Myocyte (in vitro differentiated cells): Measurements from ENCODE around the gene RTL9. TPM values are rescaled to one million over a fixed set of nuclear protein-coding genes. Genes with fewer than 3 reads are reported as not detected.
A peak's percentile ranks its signal among the peaks of the same experiment; 100 is the strongest.
"Not testable (repeated sequence)": the region's sequence is repeated elsewhere in the genome, so short reads cannot be mapped to it uniquely, and the experiment has no call there.

Experiments used
- DNase-seq: peaks from one replicate; pipeline ENCODE4 v3.0.0-alpha.2; 2012; ENCODE audit warnings: low read depth
- polyA plus RNA-seq: library from polyadenylated mRNA; unstranded; fragments of >200 nt; gene quantifications from one replicate; pipeline ENCODE4 v1.2.1, GENCODE V29; 2012; ENCODE audit warnings: missing spikeins
- total RNA-seq: library from RNA; depleted of rRNA; stranded (reverse); fragments of >200 nt; gene quantifications from 2 replicates; pipeline ENCODE4 v1.2.3, GENCODE V29; 2014

The RTL9 gene
- 0.52 and 1.2 TPM in 2 replicates for total RNA-seq
- 0.32 TPM for polyA plus RNA-seq

DNA sequence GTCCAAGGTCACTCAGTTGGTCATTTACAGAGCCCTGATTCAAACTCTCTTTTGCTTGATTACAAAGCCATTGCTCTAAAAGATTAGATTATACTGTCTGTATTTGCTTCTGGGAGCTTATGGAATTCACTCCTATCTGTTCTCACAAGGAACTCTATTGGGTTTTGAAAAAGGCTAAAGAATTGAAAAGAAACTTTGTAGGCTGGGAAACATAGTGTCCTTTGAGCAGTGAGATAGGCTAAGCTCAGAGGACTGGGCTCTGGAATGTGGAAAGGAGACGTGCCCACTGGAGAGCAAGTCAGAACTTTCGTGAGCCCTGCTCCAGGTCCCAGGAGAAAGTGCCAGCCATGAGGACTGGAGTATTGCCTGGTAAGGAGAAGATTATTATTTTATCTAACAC, at the start of gene RTL9:
Gene RTL9, plus strand, starts transcription at position 301 of the 400 bp plus-strand sequence. CDS start 91,770 bp downstream, outside the sequence.
- DNase-seq = no peak

GRCh38 chrX:110310000-110310790, 48.5 kb upstream of the RTL9 start:
- peak; percentile 19 for DNase-seq

DNA sequence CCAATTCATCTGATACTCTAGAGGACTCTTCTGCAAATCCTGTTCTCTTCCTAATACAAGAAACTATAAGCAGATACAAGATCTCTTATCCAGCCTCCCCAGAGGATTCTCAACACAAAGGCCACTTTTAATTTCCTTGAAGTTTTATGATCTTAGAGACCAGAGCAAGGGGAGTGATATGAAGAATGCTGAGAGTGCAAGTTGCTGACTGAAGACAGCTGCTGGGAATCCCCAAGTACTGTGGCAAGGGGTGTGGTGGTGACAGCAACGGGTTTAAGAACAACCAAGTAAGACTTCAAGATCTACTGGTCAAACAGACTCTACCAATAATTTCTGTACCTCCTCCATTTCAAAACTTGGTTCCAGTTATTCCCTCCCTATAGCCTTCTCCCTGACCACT, 47.8 kb upstream of the RTL9 start:
- peak; percentile 62 for DNase-seq

GRCh38 chrX:110311437-110312230, 47.0 kb upstream of the RTL9 start:
- DNase-seq = no peak

- DNase-seq = no peak
These were observed 43.1 kb upstream of the RTL9 start for GRCh38 chrX:110315551-110315950.

DNA sequence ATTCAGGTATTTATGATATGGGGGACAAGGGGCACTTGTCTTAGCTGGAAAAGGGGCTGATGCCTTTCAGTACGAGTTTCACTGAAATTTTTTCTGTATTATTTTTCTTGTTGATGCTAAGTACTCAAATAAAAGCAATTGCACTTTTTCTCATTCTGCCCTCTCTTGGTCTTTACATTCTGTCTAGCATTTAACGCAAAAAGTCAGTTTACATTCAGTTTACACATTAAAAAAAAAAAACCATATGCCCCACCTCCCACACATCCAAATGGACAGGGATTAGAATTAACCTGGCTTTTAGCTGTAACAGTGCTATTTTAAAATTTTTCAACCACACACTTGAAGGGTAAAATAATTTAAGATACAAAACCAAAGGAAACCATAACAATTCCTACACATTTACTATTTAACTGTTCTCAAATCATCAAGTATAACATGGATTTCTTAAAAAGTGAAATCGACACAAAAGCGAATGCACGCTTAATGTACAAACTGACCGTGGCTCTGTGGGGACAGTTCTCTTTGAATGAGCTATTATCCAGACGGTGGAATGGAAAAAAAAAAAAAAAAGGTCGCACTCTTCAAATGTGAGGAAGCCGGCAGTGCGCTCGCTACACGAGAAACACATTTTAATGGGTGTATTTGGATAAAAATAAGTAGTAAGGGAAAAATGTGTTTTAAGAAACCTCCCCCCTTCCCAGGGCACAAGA, 42.1 kb upstream of the RTL9 start:
- no peak for DNase-seq

- peak; percentile 15 for DNase-seq
These were observed 41.4 kb upstream of the RTL9 start for GRCh38 chrX:110317061-110317819.

GRCh38 chrX:110317820-110318663, 40.6 kb upstream of the RTL9 start, which contains the start of gene AMMECR1:
TSS of gene AMMECR1 (minus strand) at chrX:110318085. CDS start at chrX:110318071, 14 bp downstream.
- DNase-seq = peak; percentile 81

DNA sequence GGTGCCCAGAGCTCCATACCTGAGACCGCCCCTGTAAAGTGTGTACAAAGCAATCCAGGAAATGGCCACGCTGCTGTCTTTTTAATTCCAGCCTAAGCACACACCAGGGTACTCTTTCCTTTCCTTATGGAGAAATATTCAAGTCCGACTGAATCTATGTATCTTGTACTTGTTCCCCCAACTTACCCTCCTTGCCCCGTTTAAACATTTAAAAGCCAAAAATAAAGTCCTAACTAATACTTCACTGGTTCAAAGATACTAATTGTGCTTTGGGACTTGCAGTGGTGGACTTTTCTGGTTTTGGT, 40.0 kb upstream of the RTL9 start:
- no peak for DNase-seq

DNA sequence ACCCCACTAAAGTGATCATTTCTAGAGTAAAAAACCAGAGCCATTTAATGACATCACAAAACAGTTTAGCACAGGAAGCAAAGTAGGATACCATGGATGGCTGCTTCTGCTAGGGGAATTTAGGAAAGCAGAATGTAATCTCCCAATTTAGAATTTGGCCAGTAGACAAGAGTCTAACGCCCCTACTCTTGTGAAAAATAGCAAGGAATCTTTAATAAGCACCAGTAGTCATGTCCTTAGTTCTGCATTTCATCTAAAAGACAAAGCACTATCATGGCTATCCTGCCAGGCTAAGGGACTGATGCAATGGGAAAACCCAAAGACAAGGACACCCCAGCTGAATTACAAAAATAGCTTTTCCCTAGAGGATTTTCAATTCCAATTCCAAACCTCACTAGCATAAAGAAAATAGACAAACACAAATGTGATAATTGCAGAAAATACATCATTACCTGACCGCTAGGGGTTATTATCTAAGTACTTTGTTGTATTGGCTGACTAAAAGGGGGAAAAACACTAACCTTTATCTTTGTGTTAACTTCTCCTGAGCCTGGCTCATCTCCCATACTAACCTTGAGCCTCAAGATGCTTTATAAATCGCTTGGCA, 38.2 kb upstream of the RTL9 start:
- peak; percentile 13 for DNase-seq

DNA sequence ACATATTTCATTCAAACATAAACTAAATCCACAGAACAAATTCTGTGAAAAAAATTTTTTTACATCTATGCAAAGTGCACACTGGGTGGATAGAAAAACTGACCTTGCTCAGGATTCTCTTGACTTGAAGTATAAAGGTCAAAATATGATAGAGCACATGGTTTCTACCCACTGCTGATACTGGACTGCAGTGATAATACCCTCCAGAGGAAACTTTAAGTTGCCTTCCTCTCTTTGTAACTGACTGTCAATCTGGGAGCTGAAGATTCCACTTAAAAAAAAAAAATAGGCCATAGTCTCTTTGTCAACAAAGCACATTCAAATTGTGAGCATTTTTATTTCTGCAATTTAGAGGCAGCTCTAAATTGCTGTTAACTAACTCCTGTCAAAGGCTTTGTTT, 37.6 kb upstream of the RTL9 start:
- DNase-seq = no peak

- DNase-seq = no peak
These were observed 37.0 kb upstream of the RTL9 start for GRCh38 chrX:110321670-110322069.

- DNase-seq = no peak
These were observed 36.0 kb upstream of the RTL9 start for GRCh38 chrX:110322603-110323002.

DNA sequence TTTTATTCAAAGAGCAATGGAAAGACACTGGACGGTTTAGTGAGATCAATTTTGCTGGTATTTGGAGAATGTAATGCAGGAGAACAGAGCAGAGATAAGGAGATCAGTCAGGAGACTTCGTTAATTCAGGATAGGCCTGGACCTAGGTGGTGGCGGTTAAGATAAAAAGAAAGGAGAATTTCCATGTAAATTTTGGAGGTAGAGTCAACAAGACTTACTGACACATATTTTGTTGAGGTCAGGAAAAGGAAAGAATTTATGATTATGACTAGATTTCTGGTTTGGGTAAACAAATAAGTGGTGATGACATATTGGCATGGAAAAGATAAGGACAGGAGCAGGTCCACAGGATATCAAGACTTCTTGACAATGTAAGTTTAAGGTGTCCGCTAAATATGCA, 31.9 kb upstream of the RTL9 start:
- DNase-seq = no peak

DNA sequence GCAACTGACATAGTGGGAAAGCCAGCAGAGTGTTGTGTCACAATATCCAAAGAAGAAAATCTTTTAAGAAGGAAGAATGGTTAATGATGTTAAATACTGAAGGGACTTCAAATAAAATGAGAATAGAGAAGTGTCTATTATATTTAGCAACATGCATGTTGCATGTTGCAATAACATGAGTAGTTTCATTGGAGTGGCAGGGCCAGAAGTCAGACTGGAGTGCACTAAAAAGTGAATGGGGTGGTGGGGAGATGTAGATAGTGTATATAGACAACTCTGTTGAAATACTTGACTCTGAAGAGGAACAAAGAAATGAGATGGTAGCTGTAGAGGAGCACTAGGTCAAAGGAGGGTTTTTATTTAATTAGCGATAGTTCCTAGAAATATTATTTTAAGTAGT, 31.3 kb upstream of the RTL9 start:
- no peak for DNase-seq

- not testable (repeated sequence) for DNase-seq
These were observed 30.0 kb upstream of the RTL9 start for GRCh38 chrX:110328613-110329012.

DNA sequence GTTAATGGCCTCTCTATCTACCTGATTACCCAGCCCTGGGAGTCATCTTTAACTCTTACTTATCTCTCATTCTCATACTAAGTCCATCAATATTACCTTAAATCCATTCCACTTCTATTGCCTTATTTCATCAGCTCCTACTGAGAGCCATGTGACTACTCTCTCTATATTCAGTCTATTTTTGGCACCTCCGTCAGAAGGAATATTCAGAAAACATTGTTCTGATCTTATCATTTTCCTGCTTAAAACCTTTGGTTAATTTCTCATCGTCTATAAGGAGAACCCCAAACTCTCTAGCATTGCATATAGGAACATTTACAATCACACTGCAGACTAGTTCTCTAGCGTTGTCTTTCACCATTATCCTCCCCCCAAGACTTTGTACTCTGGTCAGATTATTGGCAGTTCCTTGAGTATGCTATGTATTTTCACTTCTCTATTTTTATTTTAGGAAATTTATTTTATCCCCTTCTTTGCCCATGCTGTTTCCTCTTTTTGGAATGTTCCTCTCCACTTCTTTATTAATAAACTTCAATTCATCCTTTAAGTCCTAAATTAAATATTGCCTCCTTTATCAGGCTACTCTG, 27.1 kb upstream of the RTL9 start:
- DNase-seq = no peak

GRCh38 chrX:110333458-110333857, 25.2 kb upstream of the RTL9 start:
- DNase-seq = not testable (repeated sequence)

- no peak for DNase-seq
These were observed 19.7 kb upstream of the RTL9 start for GRCh38 chrX:110338935-110339334.
